ENCODE measurements around the gene GAL3ST3. TPM values are rescaled to one million over a fixed set of nuclear protein-coding genes. Genes with fewer than 3 reads are reported as not detected.

The GAL3ST3 gene
- total and polyA plus RNA-seq, 2 experiments from 2014 or later, result 15.6 to 63.4 TPM

DNA sequence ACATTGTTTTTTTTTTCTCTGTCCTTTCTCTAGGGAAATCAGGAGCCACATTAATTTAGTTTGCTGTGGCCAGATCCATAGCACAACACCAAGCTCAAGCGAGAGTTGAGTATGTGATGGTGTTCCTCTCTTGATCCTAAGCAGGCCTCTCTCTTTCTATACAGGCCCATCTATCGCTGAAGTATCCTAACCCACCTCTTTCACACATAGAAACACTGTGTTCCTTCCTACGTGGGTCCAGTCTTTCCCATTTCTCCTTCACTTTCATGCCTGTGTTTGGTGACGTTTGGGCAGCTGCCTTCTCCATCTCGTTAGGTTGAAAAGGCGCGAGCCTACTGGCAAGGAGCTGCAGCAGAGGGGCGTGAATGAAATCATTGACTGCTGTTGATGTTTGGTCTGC lies 23.6 kb upstream of the GAL3ST3 start:
- no peak for DNase-seq (ENCODE audit: low spot score)
- Mint-ChIP-seq H3K9me3 (no peaks in the 10 kb centered on the region), H3K27me3 (ENCODE audit: insufficient read depth, low read depth, poor library complexity) (peaks cover 14% of the 10 kb centered on the region), H3K27ac (no peak overlapping the region), H3K36me3 (ENCODE audit: low read depth) (peaks cover 25% of the 10 kb centered on the region), H3K4me3 (peak overlapping the region; percentile 9; the same call in 1 of the 3 replicates), H3K4me1 (peaks cover 27% of the 10 kb centered on the region)
- H3K4me2 ChIP-seq, result peak overlapping the region; percentile 98; the same call in 1 of the 2 replicates
- no peaks in the 10 kb centered on the region for H3K9me2 ChIP-seq (ENCODE audit: insufficient read depth)
- no peak overlapping the region for H3K27ac ChIP-seq (ENCODE audit: low read depth)
- no peaks in the 10 kb centered on the region for H3K27me3 ChIP-seq (ENCODE audit: insufficient read depth)
- TF ChIP-seq ZNF331 (CRISPR knock-in tag; IDR thresholded peaks at IDR 0.05; ENCODE audit: low read depth), result no peak
- TF ChIP-seq, protein P1, sequence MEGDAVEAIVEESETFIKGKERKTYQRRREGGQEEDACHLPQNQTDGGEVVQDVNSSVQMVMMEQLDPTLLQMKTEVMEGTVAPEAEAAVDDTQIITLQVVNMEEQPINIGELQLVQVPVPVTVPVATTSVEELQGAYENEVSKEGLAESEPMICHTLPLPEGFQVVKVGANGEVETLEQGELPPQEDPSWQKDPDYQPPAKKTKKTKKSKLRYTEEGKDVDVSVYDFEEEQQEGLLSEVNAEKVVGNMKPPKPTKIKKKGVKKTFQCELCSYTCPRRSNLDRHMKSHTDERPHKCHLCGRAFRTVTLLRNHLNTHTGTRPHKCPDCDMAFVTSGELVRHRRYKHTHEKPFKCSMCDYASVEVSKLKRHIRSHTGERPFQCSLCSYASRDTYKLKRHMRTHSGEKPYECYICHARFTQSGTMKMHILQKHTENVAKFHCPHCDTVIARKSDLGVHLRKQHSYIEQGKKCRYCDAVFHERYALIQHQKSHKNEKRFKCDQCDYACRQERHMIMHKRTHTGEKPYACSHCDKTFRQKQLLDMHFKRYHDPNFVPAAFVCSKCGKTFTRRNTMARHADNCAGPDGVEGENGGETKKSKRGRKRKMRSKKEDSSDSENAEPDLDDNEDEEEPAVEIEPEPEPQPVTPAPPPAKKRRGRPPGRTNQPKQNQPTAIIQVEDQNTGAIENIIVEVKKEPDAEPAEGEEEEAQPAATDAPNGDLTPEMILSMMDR (conservative IDR thresholded peaks at IDR 0.05; ENCODE audit: low read depth in 2 of 2), result no peak
- no peak for TF ChIP-seq STAT1 (IDR thresholded peaks at IDR 0.05; ENCODE audit: unreplicated experiment)
- TF ChIP-seq, protein P2, sequence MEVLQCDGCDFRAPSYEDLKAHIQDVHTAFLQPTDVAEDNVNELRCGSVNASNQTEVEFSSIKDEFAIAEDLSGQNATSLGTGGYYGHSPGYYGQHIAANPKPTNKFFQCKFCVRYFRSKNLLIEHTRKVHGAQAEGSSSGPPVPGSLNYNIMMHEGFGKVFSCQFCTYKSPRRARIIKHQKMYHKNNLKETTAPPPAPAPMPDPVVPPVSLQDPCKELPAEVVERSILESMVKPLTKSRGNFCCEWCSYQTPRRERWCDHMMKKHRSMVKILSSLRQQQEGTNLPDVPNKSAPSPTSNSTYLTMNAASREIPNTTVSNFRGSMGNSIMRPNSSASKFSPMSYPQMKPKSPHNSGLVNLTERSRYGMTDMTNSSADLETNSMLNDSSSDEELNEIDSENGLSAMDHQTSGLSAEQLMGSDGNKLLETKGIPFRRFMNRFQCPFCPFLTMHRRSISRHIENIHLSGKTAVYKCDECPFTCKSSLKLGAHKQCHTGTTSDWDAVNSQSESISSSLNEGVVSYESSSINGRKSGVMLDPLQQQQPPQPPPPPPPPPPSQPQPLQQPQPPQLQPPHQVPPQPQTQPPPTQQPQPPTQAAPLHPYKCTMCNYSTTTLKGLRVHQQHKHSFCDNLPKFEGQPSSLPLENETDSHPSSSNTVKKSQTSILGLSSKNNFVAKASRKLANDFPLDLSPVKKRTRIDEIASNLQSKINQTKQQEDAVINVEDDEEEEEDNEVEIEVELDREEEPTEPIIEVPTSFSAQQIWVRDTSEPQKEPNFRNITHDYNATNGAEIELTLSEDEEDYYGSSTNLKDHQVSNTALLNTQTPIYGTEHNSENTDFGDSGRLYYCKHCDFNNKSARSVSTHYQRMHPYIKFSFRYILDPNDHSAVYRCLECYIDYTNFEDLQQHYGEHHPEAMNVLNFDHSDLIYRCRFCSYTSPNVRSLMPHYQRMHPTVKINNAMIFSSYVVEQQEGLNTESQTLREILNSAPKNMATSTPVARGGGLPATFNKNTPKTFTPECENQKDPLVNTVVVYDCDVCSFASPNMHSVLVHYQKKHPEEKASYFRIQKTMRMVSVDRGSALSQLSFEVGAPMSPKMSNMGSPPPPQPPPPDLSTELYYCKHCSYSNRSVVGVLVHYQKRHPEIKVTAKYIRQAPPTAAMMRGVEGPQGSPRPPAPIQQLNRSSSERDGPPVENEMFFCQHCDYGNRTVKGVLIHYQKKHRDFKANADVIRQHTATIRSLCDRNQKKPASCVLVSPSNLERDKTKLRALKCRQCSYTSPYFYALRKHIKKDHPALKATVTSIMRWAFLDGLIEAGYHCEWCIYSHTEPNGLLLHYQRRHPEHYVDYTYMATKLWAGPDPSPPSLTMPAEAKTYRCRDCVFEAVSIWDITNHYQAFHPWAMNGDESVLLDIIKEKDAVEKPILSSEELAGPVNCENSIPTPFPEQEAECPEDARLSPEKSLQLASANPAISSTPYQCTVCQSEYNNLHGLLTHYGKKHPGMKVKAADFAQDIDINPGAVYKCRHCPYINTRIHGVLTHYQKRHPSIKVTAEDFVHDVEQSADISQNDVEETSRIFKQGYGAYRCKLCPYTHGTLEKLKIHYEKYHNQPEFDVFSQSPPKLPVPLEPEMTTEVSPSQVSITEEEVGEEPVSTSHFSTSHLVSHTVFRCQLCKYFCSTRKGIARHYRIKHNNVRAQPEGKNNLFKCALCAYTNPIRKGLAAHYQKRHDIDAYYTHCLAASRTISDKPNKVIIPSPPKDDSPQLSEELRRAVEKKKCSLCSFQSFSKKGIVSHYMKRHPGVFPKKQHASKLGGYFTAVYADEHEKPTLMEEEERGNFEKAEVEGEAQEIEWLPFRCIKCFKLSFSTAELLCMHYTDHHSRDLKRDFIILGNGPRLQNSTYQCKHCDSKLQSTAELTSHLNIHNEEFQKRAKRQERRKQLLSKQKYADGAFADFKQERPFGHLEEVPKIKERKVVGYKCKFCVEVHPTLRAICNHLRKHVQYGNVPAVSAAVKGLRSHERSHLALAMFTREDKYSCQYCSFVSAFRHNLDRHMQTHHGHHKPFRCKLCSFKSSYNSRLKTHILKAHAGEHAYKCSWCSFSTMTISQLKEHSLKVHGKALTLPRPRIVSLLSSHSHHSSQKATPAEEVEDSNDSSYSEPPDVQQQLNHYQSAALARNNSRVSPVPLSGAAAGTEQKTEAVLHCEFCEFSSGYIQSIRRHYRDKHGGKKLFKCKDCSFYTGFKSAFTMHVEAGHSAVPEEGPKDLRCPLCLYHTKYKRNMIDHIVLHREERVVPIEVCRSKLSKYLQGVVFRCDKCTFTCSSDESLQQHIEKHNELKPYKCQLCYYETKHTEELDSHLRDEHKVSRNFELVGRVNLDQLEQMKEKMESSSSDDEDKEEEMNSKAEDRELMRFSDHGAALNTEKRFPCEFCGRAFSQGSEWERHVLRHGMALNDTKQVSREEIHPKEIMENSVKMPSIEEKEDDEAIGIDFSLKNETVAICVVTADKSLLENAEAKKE (CRISPR knock-in tag; IDR thresholded peaks at IDR 0.05), result no peak
- no peak for TF ChIP-seq EZH2 (IDR thresholded peaks at IDR 0.05; ENCODE audit: low read depth, unreplicated experiment)
- no peak for TF ChIP-seq NANOG (IDR thresholded peaks at IDR 0.05; ENCODE audit: borderline replicate concordance)
- TF ChIP-seq ZNF114 (CRISPR knock-in tag; IDR thresholded peaks at IDR 0.05), result no peak
- no peak for TF ChIP-seq POLR2AphosphoS5 (IDR thresholded peaks at IDR 0.05; ENCODE audit: low read depth)
- no peak for TF ChIP-seq ETS1 (IDR thresholded peaks at IDR 0.05)
- H3K79me2 ChIP-seq (replicated peaks; ENCODE audit: insufficient read depth), result peaks cover 36% of the 10 kb centered on the region
- peaks cover 11% of the 10 kb centered on the region for H3K36me3 ChIP-seq (ENCODE audit: insufficient read depth)
- H3K4me3 ChIP-seq, result no peak overlapping the region
- H3K4me1 ChIP-seq (ENCODE audit: insufficient read depth), result peaks cover 25% of the 10 kb centered on the region
- ATAC-seq, result no peak
- H4K20me1 ChIP-seq (replicated peaks; ENCODE audit: insufficient read depth), result peaks cover 3% of the 10 kb centered on the region; the same call in 1 of the 2 replicates
- H3F3A ChIP-seq (replicated peaks; ENCODE audit: low read depth), result peaks cover 15% of the 10 kb centered on the region
- no peak overlapping the region for H2AFZ ChIP-seq
